GM10266 (cell line): Measurements from ENCODE around the gene EFNA5.

ENCODE experiments used
- DNase-seq: peaks from one replicate; pipeline ENCODE4 v3.0.0; 2012; ENCODE audit errors: extremely low spot score
- TF ChIP-seq, protein P1 (sequence below): IDR thresholded peaks from 2 replicates; pipeline ENCODE4 v1.5.1; 2012; ENCODE audit warnings: mild to moderate bottlenecking, low read depth; ENCODE audit not compliant: control insufficient read depth, insufficient read depth; ENCODE audit errors: missing control alignments

Gene EFNA5

GRCh38 chr5:107556575-107556974, 114.2 kb downstream of the EFNA5 start:
- TF ChIP-seq, protein P1, sequence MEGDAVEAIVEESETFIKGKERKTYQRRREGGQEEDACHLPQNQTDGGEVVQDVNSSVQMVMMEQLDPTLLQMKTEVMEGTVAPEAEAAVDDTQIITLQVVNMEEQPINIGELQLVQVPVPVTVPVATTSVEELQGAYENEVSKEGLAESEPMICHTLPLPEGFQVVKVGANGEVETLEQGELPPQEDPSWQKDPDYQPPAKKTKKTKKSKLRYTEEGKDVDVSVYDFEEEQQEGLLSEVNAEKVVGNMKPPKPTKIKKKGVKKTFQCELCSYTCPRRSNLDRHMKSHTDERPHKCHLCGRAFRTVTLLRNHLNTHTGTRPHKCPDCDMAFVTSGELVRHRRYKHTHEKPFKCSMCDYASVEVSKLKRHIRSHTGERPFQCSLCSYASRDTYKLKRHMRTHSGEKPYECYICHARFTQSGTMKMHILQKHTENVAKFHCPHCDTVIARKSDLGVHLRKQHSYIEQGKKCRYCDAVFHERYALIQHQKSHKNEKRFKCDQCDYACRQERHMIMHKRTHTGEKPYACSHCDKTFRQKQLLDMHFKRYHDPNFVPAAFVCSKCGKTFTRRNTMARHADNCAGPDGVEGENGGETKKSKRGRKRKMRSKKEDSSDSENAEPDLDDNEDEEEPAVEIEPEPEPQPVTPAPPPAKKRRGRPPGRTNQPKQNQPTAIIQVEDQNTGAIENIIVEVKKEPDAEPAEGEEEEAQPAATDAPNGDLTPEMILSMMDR, result no peak
- no peak for DNase-seq

DNA sequence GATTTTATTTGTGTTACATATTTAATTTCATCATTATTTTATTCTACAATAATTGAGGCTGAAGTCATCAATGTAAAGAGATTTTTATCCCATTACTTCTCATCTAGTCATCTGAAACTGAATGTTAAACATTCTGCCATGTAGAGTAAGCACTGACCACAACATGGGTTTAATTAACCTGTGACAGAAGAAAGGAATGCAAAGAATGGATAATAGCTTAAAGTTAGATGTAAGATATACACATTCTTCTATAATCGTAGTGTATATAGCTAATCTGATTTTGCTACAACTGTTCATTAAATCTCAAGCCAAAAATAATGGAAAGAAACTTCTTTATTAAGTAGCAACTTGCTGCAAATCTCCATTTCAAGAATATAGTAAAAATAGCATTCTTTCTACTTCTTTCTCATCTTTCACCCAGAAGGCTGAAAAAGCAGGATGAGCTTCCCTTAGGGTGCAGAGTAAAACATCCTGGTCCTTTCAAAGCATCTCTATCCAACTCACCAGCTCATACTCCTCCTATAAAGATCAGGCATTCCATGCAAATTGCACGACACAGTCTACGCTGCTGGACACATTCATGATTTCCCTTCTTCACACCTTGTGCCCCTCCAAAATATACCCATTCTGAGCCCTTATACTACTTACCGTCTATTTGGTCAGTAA, 115.2 kb downstream of the EFNA5 start:
- no peak for DNase-seq

DNA sequence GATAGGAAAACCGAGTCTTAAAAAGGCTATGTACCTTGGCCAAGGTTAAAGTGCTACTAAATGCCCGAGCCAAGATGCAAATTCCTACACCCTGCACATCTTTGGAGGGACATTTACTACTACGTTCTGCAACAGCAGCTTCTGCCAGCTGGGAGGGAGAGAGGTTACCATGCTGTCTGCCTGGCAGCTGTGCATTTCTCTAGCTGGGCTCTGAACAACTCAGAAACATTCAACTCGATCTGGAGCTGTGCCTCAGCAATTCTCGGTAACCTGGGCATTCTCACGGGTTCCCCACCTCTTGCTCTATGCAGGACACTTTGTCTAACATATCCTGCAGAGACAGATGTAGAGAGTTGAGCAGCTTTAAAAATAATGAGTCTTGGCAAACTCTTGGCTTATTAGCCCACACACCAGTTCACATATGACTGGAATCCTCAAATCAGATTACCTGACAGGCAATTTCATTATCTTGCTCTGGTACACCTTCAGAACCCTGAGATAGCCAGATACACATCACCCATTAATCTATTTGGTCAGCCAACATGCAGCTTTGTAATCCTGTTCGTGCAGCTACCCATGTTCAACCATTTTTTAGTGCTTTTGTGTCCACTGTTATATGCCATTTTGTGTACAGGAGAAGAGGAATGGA, 115.8 kb downstream of the EFNA5 start:
- no peak for DNase-seq
- TF ChIP-seq, protein P1, result no peak

More for the DNA sequence above, 115.2 kb downstream of the EFNA5 start:
- TF ChIP-seq, protein P1, result no peak

GRCh38 chr5:107553117-107553555, 117.6 kb downstream of the EFNA5 start:
- DNase-seq, result no peak
- TF ChIP-seq, protein P1, result no peak

GRCh38 chr5:107551088-107551487, 119.6 kb downstream of the EFNA5 start:
- no peak for DNase-seq
- TF ChIP-seq, protein P1, result no peak

GRCh38 chr5:107549567-107549966, 121.2 kb downstream of the EFNA5 start:
- DNase-seq, result no peak
- TF ChIP-seq, protein P1, result no peak

- no peak for DNase-seq
- TF ChIP-seq, protein P1, result no peak
These were observed 122.3 kb downstream of the EFNA5 start for GRCh38 chr5:107548477-107548876.
